HG02623 (cell line): ENCODE measurements around the gene DCAF5.

Experiments used
- ATAC-seq: cut with Tn5 transposase; IDR thresholded peaks from one replicate; pipeline ENCODE4 v1.9.1; 2021; ENCODE audit warnings: moderate library complexity; ENCODE audit not compliant: unreplicated experiment

Gene DCAF5

DNA sequence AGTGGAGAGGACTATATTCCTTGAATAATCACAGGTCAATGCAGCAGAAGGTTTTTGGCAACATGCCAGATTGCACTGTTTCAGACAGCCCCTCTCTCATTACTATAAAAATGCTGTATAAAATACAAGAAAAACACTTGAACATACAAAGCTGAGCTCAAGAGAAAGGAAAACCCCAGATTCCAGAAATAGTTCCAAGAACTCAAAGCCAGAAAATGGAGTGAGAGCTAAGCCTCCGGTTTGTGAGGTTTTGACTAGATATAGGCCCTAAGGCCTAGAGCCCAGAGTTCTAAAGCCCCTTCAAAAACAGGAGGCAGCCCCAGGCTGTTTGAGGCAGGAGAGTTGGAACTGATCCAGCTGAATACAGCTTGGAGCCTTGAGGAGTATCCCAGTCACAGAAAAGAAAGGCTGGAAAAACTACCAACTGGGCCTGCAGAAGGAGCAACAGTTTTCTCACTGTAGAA lies 144.5 kb downstream of the DCAF5 start:
- ATAC-seq: no peak

DNA sequence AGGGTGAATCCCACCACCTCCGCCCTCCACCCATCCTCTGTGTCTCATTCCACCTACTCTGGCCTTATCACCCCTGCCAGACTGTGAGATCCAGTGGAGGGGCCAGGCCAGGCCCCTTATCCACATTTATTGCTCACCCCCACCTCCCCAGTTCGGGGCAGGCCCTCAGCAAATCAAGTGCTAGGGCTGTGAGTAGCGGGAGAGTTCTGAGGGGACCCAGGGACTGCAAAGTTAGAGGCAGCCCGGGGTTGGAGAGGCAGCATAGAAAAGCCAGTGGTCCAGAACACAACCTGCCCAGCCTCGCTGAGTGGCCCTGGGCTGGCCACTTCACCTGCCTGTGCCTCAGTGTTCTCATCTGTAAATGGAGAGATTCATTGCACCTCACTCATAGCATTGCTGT lies 146.6 kb downstream of the DCAF5 start:
- ATAC-seq: no peak

DNA sequence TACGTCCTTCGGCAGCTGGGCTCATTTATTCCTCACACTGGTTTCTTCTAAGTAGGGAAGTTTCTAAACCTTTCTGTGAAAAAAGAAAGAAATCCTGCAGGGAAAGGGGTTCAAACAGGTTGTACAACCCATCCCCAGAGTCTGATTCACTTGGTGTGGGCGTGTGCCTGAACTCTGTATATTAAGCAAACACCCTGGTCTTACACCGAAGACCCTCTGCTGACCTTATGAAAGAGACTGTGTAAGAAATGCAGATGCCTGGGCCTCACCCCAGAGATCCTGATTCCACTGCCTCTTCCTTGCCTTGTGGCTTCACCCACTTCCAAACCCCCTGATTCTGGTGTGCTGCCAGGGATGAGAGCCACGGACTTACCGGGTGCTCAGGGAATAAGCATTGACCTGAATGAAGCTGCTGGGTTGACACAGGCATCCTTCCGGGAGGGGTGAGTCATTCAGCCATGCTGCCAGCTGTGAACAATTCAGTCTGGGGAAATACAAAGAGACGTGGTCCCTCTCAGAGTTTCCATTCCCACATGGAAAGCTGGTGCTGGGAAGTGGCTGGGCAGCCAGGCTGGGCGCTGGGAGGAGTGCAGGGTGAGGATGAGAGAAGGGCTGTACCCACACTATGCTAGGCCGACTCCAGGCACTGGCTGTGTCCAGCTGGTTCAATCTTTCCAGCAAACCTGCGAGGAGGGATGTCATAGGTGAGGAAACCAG lies 147.3 kb downstream of the DCAF5 start:
- ATAC-seq: no peak

DNA sequence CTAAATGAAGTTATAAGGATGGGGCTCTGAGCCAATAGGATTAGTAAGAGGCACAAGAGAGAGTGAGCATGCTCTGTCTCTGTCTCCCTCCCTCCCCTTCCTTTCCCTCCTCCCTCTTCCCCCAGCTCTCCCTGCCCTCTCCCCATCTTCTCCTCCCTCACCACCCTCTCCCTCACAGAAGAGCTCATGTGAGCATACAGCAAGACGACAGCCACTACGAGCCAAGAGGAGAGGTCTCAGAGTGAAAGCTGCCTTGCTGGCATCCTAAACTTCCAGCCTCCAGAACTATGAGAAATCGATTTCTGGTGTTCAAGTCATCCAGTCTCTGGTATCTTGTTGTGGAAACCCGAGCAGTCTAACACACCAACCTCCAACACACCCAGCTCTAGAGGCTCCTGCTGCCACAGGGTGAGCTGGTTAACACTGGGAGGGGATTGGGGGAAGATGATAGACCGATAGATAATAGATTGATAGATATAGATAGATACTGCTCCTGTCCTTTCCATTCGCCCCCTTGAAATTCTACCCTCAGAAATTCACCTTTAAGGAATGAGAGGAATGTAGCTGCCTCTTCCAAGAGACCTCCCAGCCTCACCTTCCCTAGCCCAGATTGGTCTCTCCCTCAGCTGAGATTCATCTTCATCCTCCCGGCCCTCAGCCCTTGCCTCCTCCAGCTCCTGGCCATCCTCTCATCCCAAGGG lies 148.0 kb downstream of the DCAF5 start:
- no peak for ATAC-seq

DNA sequence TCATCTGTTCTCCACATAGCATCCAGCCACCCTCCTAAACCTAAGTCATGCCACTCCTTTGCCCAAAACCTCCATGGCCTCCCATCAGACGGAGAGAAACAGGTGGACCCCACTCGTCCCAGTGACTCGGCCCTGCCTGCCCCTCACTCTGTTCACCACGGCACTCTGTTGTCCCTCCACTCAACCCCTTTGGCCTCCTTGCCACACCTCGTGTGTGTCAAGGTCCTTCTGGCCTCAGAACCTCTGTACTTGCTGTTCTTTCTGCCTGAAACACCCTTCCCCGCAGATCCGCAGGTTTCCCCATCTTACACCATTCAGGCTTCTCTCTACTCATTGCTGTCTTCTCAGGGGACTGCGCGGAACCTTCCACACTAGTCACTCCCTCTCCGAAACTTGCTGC lies 149.3 kb downstream of the DCAF5 start:
- ATAC-seq: no peak

DNA sequence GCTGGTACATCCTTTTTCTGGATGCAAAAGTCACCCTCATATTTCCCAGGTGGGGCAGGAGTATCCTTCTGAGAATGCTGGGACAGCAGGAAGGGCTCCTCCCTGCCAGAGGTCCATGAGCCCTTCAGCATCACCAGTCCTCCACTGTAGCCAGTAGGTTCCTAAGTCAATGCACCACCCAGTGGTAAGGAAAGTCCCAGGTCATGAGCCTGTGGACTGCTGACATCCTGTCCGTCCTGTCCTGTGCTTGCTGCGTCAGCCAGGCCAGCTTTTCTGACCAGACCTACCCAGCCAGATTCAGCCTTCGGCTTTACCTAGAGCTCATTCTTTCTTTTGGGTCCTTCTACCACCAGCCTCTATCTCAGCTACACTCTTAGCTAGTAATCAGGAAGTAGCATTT lies 150.8 kb downstream of the DCAF5 start:
- no peak for ATAC-seq

DNA sequence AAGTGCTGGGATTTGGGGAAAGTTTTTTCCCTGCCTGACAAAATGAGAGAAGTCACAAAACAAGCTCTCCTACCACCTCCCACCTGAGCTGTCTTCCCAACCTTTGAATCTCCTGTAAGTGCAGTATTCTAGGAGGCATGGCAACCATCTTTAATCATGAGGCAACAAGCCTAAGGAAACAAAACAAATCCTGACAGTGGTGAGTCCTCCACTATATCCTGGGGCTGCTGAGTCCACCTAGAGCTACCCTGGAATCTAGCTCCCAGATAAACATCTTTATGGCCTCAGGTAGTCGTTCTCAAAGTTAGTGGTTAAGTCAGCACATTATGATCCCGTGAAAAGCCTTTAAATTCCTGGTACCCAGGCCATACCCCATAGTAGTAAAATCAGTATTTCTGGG lies 151.5 kb downstream of the DCAF5 start:
- ATAC-seq: no peak
